RCC 7860 (cell line): ENCODE measurements around the gene ARRB1.

Experiments used
- DNase-seq: peaks from one replicate; pipeline ENCODE4 v3.0.0-alpha.2; 2015; ENCODE audit warnings: low spot score
- FAIRE-seq: peaks from 2 replicates; lab custom pipeline; 2012; peaks lifted over from hg19 to GRCh38; lab: Jason Lieb, UNC

ARRB1 gene

GRCh38 chr11:75303544-75304224 is 47.8 kb downstream of the ARRB1 start:
- FAIRE-seq, result no peak
- no peak for DNase-seq

GRCh38 chr11:75302371-75302770 is 49.1 kb downstream of the ARRB1 start:
- FAIRE-seq, result no peak
- DNase-seq, result no peak

- no peak for DNase-seq
- FAIRE-seq, result no peak
These were observed 49.7 kb downstream of the ARRB1 start for GRCh38 chr11:75301601-75302345.

DNA sequence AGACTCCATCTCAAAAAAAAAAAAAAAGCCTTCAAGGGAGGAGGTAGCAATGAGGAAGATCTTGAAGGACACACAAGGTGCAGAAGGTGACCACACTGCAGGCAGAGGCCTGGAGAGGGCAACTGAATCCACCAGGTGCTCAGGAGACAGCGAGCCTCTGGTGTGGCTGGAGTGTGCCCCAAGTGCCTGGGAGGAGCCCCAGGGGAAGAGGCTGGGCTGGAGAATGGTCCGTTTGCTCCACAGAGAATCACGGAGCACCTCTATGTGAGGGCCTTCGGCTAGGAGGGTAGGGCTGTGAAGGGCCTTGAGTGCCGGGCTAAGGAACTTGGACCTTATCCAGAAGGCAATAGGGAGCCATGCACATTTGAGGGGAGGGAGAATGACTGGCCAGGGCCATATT is 50.3 kb downstream of the ARRB1 start:
- FAIRE-seq (no peak), DNase-seq (no peak)

GRCh38 chr11:75298976-75299260 is 52.5 kb downstream of the ARRB1 start:
- FAIRE-seq (no peak), DNase-seq (no peak)

GRCh38 chr11:75298191-75298975 is 53.1 kb downstream of the ARRB1 start:
- no peak for DNase-seq
- no peak for FAIRE-seq

DNA sequence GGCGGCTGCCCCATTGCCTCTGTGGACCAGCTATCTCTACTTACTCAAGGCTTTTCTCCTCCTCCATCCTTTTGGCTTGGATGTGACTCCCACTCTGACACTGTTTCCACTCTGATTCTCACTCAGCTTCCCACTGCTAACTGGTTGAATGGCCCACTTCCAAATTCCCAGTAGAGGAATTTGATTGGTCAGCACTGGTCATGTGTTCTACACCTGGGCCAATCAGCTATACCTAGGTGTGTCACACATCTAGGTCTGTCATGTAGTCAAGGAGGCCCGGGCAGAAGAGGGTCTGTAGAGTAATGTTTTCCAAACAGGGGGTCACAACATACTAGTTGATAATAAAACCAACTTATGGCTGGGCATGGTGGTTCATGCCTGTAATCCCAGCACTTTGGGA is 57.6 kb downstream of the ARRB1 start:
- FAIRE-seq (no peak), DNase-seq (no peak)

DNA sequence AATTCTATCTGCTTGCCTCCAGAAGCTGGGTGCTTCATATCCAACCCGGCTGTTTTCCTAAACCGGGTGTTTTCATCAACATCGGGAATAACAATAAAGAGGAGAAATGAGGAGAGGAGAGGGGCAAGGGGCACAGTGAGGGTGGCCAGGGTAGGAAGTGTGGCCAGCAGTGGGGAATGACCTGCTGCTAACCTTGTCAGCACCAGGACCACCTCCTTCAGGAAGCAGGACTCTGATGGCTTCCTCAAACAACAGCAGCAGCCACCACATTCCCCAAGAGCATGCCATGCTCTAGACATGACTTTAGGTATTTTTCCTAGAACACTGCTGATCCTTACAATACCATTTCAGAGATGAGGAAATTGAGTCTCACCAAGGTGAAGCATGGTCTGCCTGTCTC is 58.5 kb downstream of the ARRB1 start:
- FAIRE-seq (no peak), DNase-seq (no peak)

GRCh38 chr11:75291741-75292140 is 59.7 kb downstream of the ARRB1 start:
- no peak for FAIRE-seq

GRCh38 chr11:75289919-75290318 is 61.5 kb downstream of the ARRB1 start:
- DNase-seq (no peak), FAIRE-seq (no peak)

More at GRCh38 chr11:75291741-75292140, 59.7 kb downstream of the ARRB1 start:
- DNase-seq, result no peak

GRCh38 chr11:75289511-75289760 is 62.0 kb downstream of the ARRB1 start:
- no peak for DNase-seq
- no peak for FAIRE-seq

- DNase-seq (no peak), FAIRE-seq (no peak)
These were observed 63.9 kb downstream of the ARRB1 start for GRCh38 chr11:75287579-75287978.

- FAIRE-seq, result no peak
These were observed 64.5 kb downstream of the ARRB1 start for GRCh38 chr11:75286826-75287465.

DNA sequence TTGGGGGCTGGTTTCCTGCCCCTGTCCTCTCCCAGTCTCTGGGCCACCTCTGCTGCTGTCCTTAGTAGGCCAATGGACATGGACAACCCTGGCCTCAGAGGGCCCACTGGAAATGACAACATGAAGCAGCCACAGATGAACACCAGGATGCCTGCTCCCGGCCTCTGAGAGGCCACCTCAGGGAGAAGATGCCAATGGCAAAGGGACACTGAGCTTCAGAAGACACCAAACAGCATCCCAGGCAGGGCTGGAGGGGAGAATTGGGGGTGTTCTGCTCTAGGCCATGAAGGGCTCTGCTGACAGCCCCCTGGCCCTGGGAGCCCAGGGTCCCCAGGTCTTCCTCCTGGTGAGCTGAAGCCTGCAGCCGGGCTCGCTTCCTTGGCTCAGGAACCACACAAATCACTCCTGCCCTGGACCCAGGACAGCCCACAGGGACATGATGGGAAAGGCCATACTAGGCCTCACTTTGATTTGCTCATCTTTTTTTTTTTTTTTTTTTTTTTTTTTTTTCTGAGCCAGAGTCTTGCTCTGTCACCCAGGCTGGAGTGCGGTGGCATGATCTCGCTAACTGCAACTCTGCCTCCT is 65.6 kb downstream of the ARRB1 start:
- FAIRE-seq (no peak), DNase-seq (no peak)

More at GRCh38 chr11:75286826-75287465, 64.5 kb downstream of the ARRB1 start:
- no peak for DNase-seq

GRCh38 chr11:75283391-75283931 is 68.0 kb downstream of the ARRB1 start:
- DNase-seq (no peak), FAIRE-seq (no peak)

GRCh38 chr11:75281469-75282095 is 69.9 kb downstream of the ARRB1 start:
- DNase-seq (no peak), FAIRE-seq (no peak)

DNA sequence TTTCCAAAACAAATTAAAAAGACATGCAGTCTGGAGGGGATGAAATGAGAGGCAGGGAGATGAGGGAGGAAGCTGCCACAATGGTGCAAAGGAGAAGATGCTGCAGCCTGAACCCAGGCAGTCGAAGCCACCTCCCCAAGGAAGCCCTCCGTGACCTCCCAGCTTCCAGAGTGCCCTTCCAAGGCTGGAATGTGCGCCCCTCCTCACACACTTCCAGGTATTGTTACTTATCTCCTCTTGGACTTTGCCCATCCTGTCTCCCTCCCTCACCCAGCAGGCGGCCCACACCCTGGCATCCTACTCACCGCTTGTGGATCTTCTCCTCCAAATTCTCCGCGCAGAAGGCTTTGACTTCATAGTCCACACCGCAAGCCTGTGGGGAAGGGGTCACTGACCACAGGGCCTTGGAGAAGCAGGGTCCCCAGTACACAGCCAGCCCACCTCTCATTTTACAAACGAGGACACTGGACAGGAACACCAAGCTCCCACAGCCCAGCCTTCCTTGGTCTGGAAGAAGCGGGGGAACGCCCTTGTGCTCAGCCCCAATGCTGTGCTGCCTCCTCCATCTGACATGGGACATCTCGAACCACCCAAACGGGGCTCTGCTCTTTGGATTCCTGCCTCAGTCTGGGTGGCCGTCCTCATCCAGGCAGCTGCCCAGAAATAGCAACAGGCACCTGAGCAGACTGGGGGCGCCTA is 70.5 kb downstream of the ARRB1 start:
- FAIRE-seq (no peak), DNase-seq (no peak)

- DNase-seq (peak; percentile 31), FAIRE-seq (no peak)
These were observed 71.2 kb downstream of the ARRB1 start for GRCh38 chr11:75280227-75280701.

GRCh38 chr11:75279273-75279672 is 72.2 kb downstream of the ARRB1 start:
- FAIRE-seq, result no peak
- DNase-seq, result no peak
